Neutrophil (primary cell): ENCODE results near the gene NID1.
"Not testable (repeated sequence)": the region's sequence is repeated elsewhere in the genome, so short reads cannot be mapped to it uniquely, and the experiment has no call there.

Source experiments
- H3K27ac ChIP-seq: fragments of 200-600 bp; sonication (generic); 2 replicates; pipeline ENCODE4 v1.5.1; 2016; ENCODE audit warnings: mild to moderate bottlenecking, moderate library complexity
- H3K27me3 ChIP-seq: fragments of 200-600 bp; sonication (generic); 2 replicates; pipeline ENCODE4 v1.6.0; 2016; ENCODE audit warnings: mild to moderate bottlenecking
- H3K36me3 ChIP-seq: fragments of 200-600 bp; sonication (generic); 2 replicates; pipeline ENCODE4 v1.5.1; 2017
- H3K4me1 ChIP-seq, 2 experiments: fragments of 200-600 bp in 1 of 2; sonication (generic) in 1 of 2; 1 replicate in 1 of 2; 2 replicates in 1 of 2; pipeline versions ENCODE4 v1.5.1 to v1.6.1; 2013 to 2016; ENCODE audit warnings: low read depth in 1 of 2, low read length in 1 of 2, mild to moderate bottlenecking in 1 of 2, moderate library complexity in 1 of 2; ENCODE audit not compliant: control insufficient read depth in 1 of 2, insufficient read depth in 1 of 2
- H3K4me3 ChIP-seq, 2 experiments: fragments of 200-600 bp in 1 of 2; sonication (generic) in 1 of 2; 1 replicate in 1 of 2; 2 replicates in 1 of 2; pipeline ENCODE4 v1.5.1; 2013 to 2016; ENCODE audit warnings: low read depth in 1 of 2, low read length in 1 of 2, mild to moderate bottlenecking in 1 of 2, moderate library complexity in 1 of 2
- H3K9me3 ChIP-seq: fragments of 200-600 bp; sonication (generic); 2 replicates; pipeline ENCODE4 v1.5.1; 2016
- TF ChIP-seq, protein P1 (sequence below): fragments of 200-600 bp; sonication (generic); IDR thresholded peaks from 2 replicates; pipeline ENCODE4 v1.5.1; 2016; ENCODE audit warnings: antibody characterized with exemption

The NID1 gene

GRCh38 chr1:236098267-236098666 is 33.4 kb upstream of the NID1 start:
- no peak overlapping the region for H3K27ac ChIP-seq
- no peak overlapping the region for H3K4me3 ChIP-seq
- TF ChIP-seq, protein P1, sequence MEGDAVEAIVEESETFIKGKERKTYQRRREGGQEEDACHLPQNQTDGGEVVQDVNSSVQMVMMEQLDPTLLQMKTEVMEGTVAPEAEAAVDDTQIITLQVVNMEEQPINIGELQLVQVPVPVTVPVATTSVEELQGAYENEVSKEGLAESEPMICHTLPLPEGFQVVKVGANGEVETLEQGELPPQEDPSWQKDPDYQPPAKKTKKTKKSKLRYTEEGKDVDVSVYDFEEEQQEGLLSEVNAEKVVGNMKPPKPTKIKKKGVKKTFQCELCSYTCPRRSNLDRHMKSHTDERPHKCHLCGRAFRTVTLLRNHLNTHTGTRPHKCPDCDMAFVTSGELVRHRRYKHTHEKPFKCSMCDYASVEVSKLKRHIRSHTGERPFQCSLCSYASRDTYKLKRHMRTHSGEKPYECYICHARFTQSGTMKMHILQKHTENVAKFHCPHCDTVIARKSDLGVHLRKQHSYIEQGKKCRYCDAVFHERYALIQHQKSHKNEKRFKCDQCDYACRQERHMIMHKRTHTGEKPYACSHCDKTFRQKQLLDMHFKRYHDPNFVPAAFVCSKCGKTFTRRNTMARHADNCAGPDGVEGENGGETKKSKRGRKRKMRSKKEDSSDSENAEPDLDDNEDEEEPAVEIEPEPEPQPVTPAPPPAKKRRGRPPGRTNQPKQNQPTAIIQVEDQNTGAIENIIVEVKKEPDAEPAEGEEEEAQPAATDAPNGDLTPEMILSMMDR, result no peak
- H3K9me3 ChIP-seq, result no peaks in the 10 kb centered on the region
- H3K4me1 ChIP-seq, result no peaks in the 10 kb centered on the region
- H3K36me3 ChIP-seq, result no peaks in the 10 kb centered on the region
- peaks cover 13% of the 10 kb centered on the region for H3K27me3 ChIP-seq

DNA sequence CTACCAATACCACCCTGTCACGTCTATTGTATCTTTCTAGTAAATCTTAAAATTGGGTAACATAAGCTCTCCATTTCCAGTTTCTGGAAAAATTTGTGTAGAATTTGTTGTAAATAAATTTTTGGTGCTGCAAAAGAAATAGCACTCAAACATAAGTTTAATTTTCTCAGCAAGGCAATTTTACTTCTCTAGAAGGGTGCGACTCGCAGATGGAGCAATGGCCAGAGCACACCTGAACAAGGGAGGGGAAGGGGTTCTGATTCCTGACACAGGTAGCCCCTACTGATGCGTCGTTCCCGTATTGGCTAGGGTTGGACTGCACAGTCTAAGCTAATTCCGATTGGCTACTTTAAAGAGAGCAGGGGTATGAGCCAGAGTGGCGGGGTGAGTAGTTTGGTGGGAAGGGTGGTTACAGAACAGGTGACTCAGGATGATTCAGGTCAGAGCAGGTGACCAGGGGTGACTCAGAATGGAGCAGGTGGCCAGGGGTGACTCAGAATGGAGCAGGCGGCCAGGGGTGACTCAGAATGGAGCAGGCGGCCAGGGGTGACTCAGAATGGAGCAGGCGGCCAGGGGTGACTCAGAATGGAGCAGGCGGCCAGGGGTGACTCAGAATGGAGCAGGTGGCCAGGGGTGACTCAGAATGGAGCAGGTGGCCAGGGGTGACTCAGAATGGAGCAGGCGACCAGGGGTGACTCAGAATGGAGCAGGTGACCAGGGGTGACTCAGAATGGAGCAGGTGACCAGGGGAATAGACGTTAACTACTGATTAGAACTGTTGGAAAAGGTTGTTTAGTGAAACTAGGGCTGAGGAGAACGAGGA is 32.0 kb upstream of the NID1 start:
- peaks cover 13% of the 10 kb centered on the region for H3K27me3 ChIP-seq
- H3K4me1 ChIP-seq, H3K27ac ChIP-seq, H3K9me3 ChIP-seq, H3K36me3 ChIP-seq, H3K4me3 ChIP-seq: not testable (repeated sequence)

DNA sequence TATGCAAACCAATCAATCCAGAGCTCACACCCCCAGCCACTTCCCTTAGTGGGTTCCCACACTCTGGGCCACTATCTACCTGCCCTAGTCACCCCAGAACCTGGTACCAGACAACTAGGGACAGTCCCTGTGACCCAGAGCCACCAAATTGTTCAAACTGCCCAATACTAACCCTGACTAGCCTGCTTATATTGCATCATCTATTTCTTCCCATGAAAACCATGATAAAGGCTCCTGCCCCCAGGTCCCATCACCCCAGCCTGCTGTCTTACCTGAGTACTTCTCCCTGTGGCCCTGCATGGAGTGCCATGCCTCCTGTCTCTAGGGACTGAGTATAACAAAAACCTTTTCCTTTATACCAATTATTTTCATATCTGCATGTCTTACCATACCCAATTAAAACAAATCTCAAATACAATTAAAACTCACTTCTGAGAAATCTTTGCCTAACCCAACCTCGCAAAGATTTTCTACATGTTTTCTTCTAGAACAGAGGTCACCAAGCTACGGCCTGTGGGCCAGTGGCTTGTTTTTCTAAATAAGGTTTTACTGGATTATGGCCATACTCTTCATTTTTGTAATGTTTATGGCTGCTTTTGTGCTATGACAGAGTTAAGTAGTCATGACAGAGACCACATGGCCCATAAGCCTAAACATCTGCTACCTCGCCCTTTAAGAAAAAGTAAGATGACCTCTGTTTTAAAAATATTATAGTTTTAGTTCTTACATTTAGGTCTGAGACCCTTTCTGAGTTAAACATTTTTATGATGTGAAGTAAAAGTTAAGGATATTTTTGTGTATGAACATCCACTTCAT is 31.0 kb upstream of the NID1 start:
- TF ChIP-seq, protein P1, result no peak
- no peak overlapping the region for H3K27ac ChIP-seq
- no peaks in the 10 kb centered on the region for H3K4me1 ChIP-seq
- H3K27me3 ChIP-seq, result peaks cover 13% of the 10 kb centered on the region
- H3K4me3 ChIP-seq, result no peak overlapping the region
- no peaks in the 10 kb centered on the region for H3K9me3 ChIP-seq
- H3K36me3 ChIP-seq, result no peaks in the 10 kb centered on the region

- no peaks in the 10 kb centered on the region for H3K36me3 ChIP-seq
- no peaks in the 10 kb centered on the region for H3K27me3 ChIP-seq
- H3K9me3 ChIP-seq, result no peaks in the 10 kb centered on the region
- TF ChIP-seq, protein P1, result no peak
- H3K4me1 ChIP-seq, result no peaks in the 10 kb centered on the region
- no peak overlapping the region for H3K4me3 ChIP-seq
- H3K27ac ChIP-seq, result no peak overlapping the region
Observed at GRCh38 chr1:236092899-236093298, 28.0 kb upstream of the NID1 start.

DNA sequence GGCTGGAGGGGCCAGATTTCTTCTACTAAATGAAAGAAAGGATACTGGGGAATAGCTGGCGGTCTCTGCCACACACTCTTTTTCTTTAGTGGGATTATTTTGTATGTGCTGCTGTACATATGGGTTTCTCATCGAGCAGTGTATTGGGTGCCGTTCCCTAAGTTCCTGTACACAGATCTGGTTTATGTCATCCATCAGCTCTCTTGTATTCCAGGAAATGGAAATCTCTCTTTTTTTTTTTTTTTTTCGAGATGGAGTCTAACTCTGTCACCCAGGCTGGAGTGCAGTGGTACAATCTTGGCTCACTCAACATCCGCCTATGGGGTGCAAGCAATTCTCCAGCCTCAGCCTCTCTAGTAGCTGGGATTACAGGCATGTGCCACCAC is 27.0 kb upstream of the NID1 start:
- H3K4me1 ChIP-seq, result no peaks in the 10 kb centered on the region
- no peaks in the 10 kb centered on the region for H3K27me3 ChIP-seq
- no peak overlapping the region for H3K4me3 ChIP-seq
- H3K9me3 ChIP-seq, result no peaks in the 10 kb centered on the region
- H3K36me3 ChIP-seq, result no peaks in the 10 kb centered on the region
- H3K27ac ChIP-seq, result no peak overlapping the region
- TF ChIP-seq, protein P1, result no peak

DNA sequence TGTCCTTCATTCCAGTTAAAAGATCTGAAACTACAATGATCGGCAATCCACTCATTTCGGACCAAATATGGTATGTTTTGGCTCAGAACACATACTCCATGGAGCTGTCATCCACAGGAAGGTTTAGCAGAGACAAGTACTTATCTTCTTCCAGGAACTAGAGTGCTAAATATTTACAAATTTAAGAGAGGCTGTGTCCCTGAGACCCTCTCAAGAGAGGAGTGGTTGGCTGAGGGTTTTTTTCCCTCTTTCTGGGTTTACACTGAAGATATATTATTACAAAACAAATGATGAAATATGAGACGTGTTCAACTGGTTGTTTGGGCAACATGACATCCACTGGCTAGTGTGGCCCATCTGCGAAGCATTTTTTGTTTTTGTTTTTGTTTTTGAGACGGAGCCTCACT is 25.9 kb upstream of the NID1 start:
- no peaks in the 10 kb centered on the region for H3K27me3 ChIP-seq
- no peaks in the 10 kb centered on the region for H3K9me3 ChIP-seq
- TF ChIP-seq, protein P1, result no peak
- H3K4me3 ChIP-seq, result no peak overlapping the region
- H3K4me1 ChIP-seq, result no peaks in the 10 kb centered on the region
- H3K27ac ChIP-seq, result no peak overlapping the region
- no peaks in the 10 kb centered on the region for H3K36me3 ChIP-seq
